Vagina (tissue), 2 donors: ENCODE measurements around the gene RBM15B. TPM values are rescaled to one million over a fixed set of nuclear protein-coding genes. Genes with fewer than 3 reads are reported as not detected.

Experiments used
- DNase-seq, 2 donors: peaks; one replicate each; pipeline ENCODE4 v3.0.0-alpha.2; 2017; ENCODE audit errors: extremely low spot score in 2 of 2
- H3K27ac ChIP-seq: fragments of 200-600 bp; sonication (generic); one replicate; pipeline ENCODE4 v1.5.1; 2019
- H3K27me3 ChIP-seq: fragments of 200-600 bp; sonication (generic); one replicate; pipeline ENCODE4 v1.5.1; 2019
- H3K36me3 ChIP-seq, 2 donors: fragments of 200-600 bp; sonication (generic); one replicate each; pipeline ENCODE4 v1.5.1; 2017 to 2019
- H3K4me1 ChIP-seq: fragments of 200-600 bp; sonication (generic); one replicate; pipeline ENCODE4 v1.5.1; 2019
- H3K4me3 ChIP-seq, 2 donors: fragments of 200-600 bp; sonication (generic); 1 replicate in 1 of 2; 2 replicates in 1 of 2; pipeline ENCODE4 v1.5.1; 2016 to 2019
- H3K9me3 ChIP-seq: fragments of 200-600 bp; sonication (generic); one replicate; pipeline ENCODE4 v1.5.1; 2019
- CTCF ChIP-seq, 3 experiments: fragments of 450-650 bp in 2 of 3; fragments of 200-600 bp in 1 of 3; sonication (generic) in 1 of 3; IDR thresholded peaks; one replicate each; pipeline ENCODE4 v1.5.1; 2017 to 2019; ENCODE audit warnings: antibody characterized with exemption in 3 of 3, mild to moderate bottlenecking in 2 of 3, moderate library complexity in 2 of 3
- POLR2A ChIP-seq, 2 donors: fragments of 450-650 bp; IDR thresholded peaks; one replicate each; pipeline ENCODE4 v1.6.1; 2017; ENCODE audit warnings: antibody characterized with exemption in 2 of 2, mild to moderate bottlenecking in 2 of 2, moderate library complexity in 2 of 2
- POLR2AphosphoS5 ChIP-seq, 2 donors: sonication (generic); formaldehyde crosslinking; IDR thresholded peaks; one replicate each; pipeline ENCODE4 v1.9.0; 2017; ENCODE audit warnings: antibody characterized with exemption in 2 of 2, mild to moderate bottlenecking in 2 of 2, low read depth in 1 of 2; ENCODE audit not compliant: insufficient read depth in 1 of 2
- intact Hi-C: fragments of 100-400 bp; cut with DNase I; formaldehyde crosslinking; loops from one replicate; pipeline ENCODE4 v1.15.1; 2023
- total RNA-seq: library from RNA; depleted of rRNA; stranded (reverse); fragments of >200 nt; gene quantifications from one replicate; pipeline ENCODE4 v1.2.3, GENCODE V29; 2016

RBM15B gene
- total RNA-seq, 1 donor from 2014 or later = 20.6 TPM

GRCh38 chr3:51371943-51372557, 19.0 kb upstream of the RBM15B start:
- no peak overlapping the region for H3K4me3 ChIP-seq
- H3K27me3 ChIP-seq = no peaks in the 10 kb centered on the region
- TF ChIP-seq POLR2A (IDR thresholded peaks at IDR 0.05) (no peak), CTCF (IDR thresholded peaks at IDR 0.05) (peak; percentile 47 to 49 (median 48)), POLR2AphosphoS5 (IDR thresholded peaks at IDR 0.05; ENCODE audit: insufficient read depth in 1 of 2, low read depth in 1 of 2) (peak in 1 of 2 donors; percentile 11)
- H3K36me3 ChIP-seq = no peaks in the 10 kb centered on the region
- no peaks in the 10 kb centered on the region for H3K9me3 ChIP-seq
- H3K27ac ChIP-seq = no peak overlapping the region
- no peaks in the 10 kb centered on the region for H3K4me1 ChIP-seq
- DNase-seq = no peak
- intact Hi-C loops = no loop called here

DNA sequence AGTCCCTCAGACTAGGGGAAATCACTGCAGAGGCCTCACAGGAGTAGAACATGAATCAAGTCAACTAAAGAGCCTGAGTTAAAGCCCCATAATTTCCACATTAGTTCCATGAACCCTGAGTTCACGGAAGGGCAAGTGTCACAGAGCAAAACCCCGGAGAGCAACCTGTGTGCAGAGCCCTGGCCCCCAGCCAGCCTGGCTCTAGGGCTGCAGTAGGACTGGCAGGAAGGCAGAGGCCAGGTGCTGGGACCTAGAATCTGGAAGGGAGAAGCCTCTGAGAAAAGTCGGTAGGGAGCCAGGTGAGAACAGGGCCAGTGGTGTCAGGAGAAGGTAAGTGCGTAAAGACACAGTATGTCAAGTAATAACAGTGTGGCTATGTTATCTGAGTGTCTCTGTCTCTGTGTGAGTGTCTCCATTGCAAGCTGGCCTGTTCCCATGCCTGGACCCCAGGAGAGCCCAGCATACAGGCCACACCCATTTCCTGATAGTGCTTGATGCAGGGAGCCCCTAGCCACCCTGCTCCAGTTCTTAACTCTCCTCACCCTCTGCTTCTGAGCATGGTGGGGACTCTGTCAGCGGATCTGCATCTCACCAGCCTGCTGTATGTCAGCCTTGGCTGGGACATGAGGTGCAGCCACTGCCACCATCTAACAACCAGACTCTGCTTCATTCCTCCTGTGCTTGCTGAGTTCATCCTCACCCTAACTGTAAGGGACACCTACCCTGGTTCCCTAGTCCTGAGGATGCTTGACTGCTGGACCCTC, 17.2 kb upstream of the RBM15B start:
- Histone ChIP-seq H3K27me3 (no peaks in the 10 kb centered on the region), H3K36me3 (no peaks in the 10 kb centered on the region), H3K4me1 (no peaks in the 10 kb centered on the region), H3K27ac (no peak overlapping the region), H3K9me3 (no peaks in the 10 kb centered on the region), H3K4me3 (no peak overlapping the region)
- DNase-seq = no peak
- intact Hi-C loops = no loop called here
- TF ChIP-seq POLR2A (IDR thresholded peaks at IDR 0.05) = no peak
- no peak for TF ChIP-seq CTCF (IDR thresholded peaks at IDR 0.05)
- TF ChIP-seq POLR2AphosphoS5 (IDR thresholded peaks at IDR 0.05; ENCODE audit: insufficient read depth in 1 of 2, low read depth in 1 of 2) = no peak

- intact Hi-C loops = no loop called here
- DNase-seq = no peak
- H3K27ac ChIP-seq = no peak overlapping the region
- no peaks in the 10 kb centered on the region for H3K4me1 ChIP-seq
- no peaks in the 10 kb centered on the region for H3K27me3 ChIP-seq
- H3K4me3 ChIP-seq = no peak overlapping the region
- no peak for TF ChIP-seq POLR2A (IDR thresholded peaks at IDR 0.05)
- TF ChIP-seq CTCF (IDR thresholded peaks at IDR 0.05) = no peak
- TF ChIP-seq POLR2AphosphoS5 (IDR thresholded peaks at IDR 0.05; ENCODE audit: insufficient read depth in 1 of 2, low read depth in 1 of 2) = no peak
- H3K9me3 ChIP-seq = no peaks in the 10 kb centered on the region
- H3K36me3 ChIP-seq = no peaks in the 10 kb centered on the region
Observed at GRCh38 chr3:51374456-51374855, 16.6 kb upstream of the RBM15B start.

- Histone ChIP-seq H3K36me3 (no peaks in the 10 kb centered on the region), H3K9me3 (no peaks in the 10 kb centered on the region), H3K27me3 (no peaks in the 10 kb centered on the region), H3K4me1 (no peaks in the 10 kb centered on the region), H3K27ac (no peak overlapping the region), H3K4me3 (no peak overlapping the region)
- intact Hi-C loops = no loop called here
- TF ChIP-seq CTCF (IDR thresholded peaks at IDR 0.05) (no peak), POLR2A (IDR thresholded peaks at IDR 0.05) (no peak), POLR2AphosphoS5 (IDR thresholded peaks at IDR 0.05; ENCODE audit: insufficient read depth in 1 of 2, low read depth in 1 of 2) (no peak)
- no peak for DNase-seq
Observed at GRCh38 chr3:51375136-51375535, 15.9 kb upstream of the RBM15B start.

GRCh38 chr3:51375571-51375970, 15.5 kb upstream of the RBM15B start:
- no peak for DNase-seq
- no peaks in the 10 kb centered on the region for H3K27me3 ChIP-seq
- H3K27ac ChIP-seq = no peak overlapping the region
- intact Hi-C loops = no loop called here
- H3K9me3 ChIP-seq = no peaks in the 10 kb centered on the region
- no peaks in the 10 kb centered on the region for H3K4me1 ChIP-seq
- TF ChIP-seq CTCF (IDR thresholded peaks at IDR 0.05) (no peak), POLR2AphosphoS5 (IDR thresholded peaks at IDR 0.05; ENCODE audit: insufficient read depth in 1 of 2, low read depth in 1 of 2) (no peak), POLR2A (IDR thresholded peaks at IDR 0.05) (no peak)
- H3K36me3 ChIP-seq = no peaks in the 10 kb centered on the region
- no peak overlapping the region for H3K4me3 ChIP-seq
